Measurements from ENCODE around the gene NEK7. TPM values are rescaled to one million over a fixed set of nuclear protein-coding genes. Genes with fewer than 3 reads are reported as not detected.
"Not testable (repeated sequence)": the region's sequence is repeated elsewhere in the genome, so short reads cannot be mapped to it uniquely, and the experiment has no call there.

Gene NEK7
- total RNA-seq, 2 donors from 2014 or later, result 168 to 228 TPM

GRCh38 chr1:198212126-198212525, 55.3 kb downstream of the NEK7 start:
- Histone ChIP-seq H3K4me3 (no peak overlapping the region), H3K27ac (no peak overlapping the region), H3K4me1 (peaks cover 0 to 5% of the 10 kb centered on the region in 2 donors), H3K36me3 (peaks cover 11% of the 10 kb centered on the region), H3K9me3 (peaks cover 0 to 10% of the 10 kb centered on the region in 2 donors), H3K27me3 (no peaks in the 10 kb centered on the region)
- no peak for TF ChIP-seq CTCF (IDR thresholded peaks at IDR 0.05)
- DNase-seq (ENCODE audit: low spot score), result no peak

- no peak for TF ChIP-seq CTCF (IDR thresholded peaks at IDR 0.05)
- no peak for DNase-seq (ENCODE audit: low spot score)
- H3K4me3 ChIP-seq, result no peak overlapping the region
- H3K9me3 ChIP-seq, result peaks cover 0 to 10% of the 10 kb centered on the region in 2 donors
- H3K36me3 ChIP-seq, result peaks cover 11% of the 10 kb centered on the region
- H3K27ac ChIP-seq, result no peak overlapping the region
- no peaks in the 10 kb centered on the region for H3K27me3 ChIP-seq
- peaks cover 0 to 5% of the 10 kb centered on the region in 2 donors for H3K4me1 ChIP-seq
Measured at GRCh38 chr1:198212675-198213074, 55.9 kb downstream of the NEK7 start.

- peaks cover 0 to 14% of the 10 kb centered on the region in 2 donors for H3K9me3 ChIP-seq
Measured at GRCh38 chr1:198214924-198215323, 58.1 kb downstream of the NEK7 start.

GRCh38 chr1:198220428-198220827, 63.6 kb downstream of the NEK7 start:
- no peak for DNase-seq (ENCODE audit: low spot score)
- H3K27me3 ChIP-seq, result no peaks in the 10 kb centered on the region
- no peak for TF ChIP-seq CTCF (IDR thresholded peaks at IDR 0.05)
- H3K27ac ChIP-seq, result peak overlapping the region; percentile 3 to 44
- peaks cover 0 to 4% of the 10 kb centered on the region in 2 donors for H3K9me3 ChIP-seq
- no peaks in the 10 kb centered on the region for H3K36me3 ChIP-seq
- H3K4me3 ChIP-seq, result no peak overlapping the region
- peaks cover 0 to 27% of the 10 kb centered on the region in 2 donors for H3K4me1 ChIP-seq

More at GRCh38 chr1:198214924-198215323, 58.1 kb downstream of the NEK7 start:
- TF ChIP-seq CTCF (IDR thresholded peaks at IDR 0.05), result no peak
- Histone ChIP-seq H3K36me3 (peaks cover 11% of the 10 kb centered on the region), H3K27ac (no peak overlapping the region), H3K4me3 (no peak overlapping the region), H3K4me1 (peaks cover 0 to 10% of the 10 kb centered on the region in 2 donors), H3K27me3 (no peaks in the 10 kb centered on the region)
- DNase-seq (ENCODE audit: low spot score), result no peak

- H3K27me3 ChIP-seq; H3K36me3 ChIP-seq; H3K9me3 ChIP-seq; DNase-seq (ENCODE audit: low spot score); H3K27ac ChIP-seq; H3K4me3 ChIP-seq: not testable (repeated sequence)
- peaks cover 0 to 25% of the 10 kb centered on the region in 2 donors for H3K4me1 ChIP-seq
Measured at GRCh38 chr1:198227010-198227409, 70.2 kb downstream of the NEK7 start.

GRCh38 chr1:198227454-198227853, 70.7 kb downstream of the NEK7 start:
- peaks cover 0 to 30% of the 10 kb centered on the region in 2 donors for H3K4me1 ChIP-seq

GRCh38 chr1:198228925-198229324, 72.1 kb downstream of the NEK7 start:
- no peak for TF ChIP-seq CTCF (IDR thresholded peaks at IDR 0.05)
- no peak overlapping the region for H3K4me3 ChIP-seq
- DNase-seq (ENCODE audit: low spot score), result no peak
- peak overlapping the region in 1 of 2 donors; percentile 14 for H3K27ac ChIP-seq
- no peaks in the 10 kb centered on the region for H3K36me3 ChIP-seq
- no peaks in the 10 kb centered on the region for H3K9me3 ChIP-seq
- H3K27me3 ChIP-seq, result no peaks in the 10 kb centered on the region
- peaks cover 0 to 37% of the 10 kb centered on the region in 2 donors for H3K4me1 ChIP-seq

More at GRCh38 chr1:198227454-198227853, 70.7 kb downstream of the NEK7 start:
- H3K36me3 ChIP-seq; H3K27ac ChIP-seq; H3K9me3 ChIP-seq; H3K27me3 ChIP-seq; H3K4me3 ChIP-seq; DNase-seq (ENCODE audit: low spot score): not testable (repeated sequence)

All from right atrium auricular region (tissue), 2 donors.